SH-SY5Y (cell line): ENCODE data around the gene CBLN3.

Experiments
- GATA2 ChIP-seq: IDR thresholded peaks from 2 replicates; pipeline ENCODE4 v1.6.1; 2011; ENCODE audit warnings: mild to moderate bottlenecking, low read depth, low read length
- GATA3 ChIP-seq: IDR thresholded peaks from 2 replicates; pipeline ENCODE4 v1.6.1; 2011; ENCODE audit warnings: low read depth, mild to moderate bottlenecking, low read length, moderate library complexity

- no peak for TF ChIP-seq GATA2
- no peak for TF ChIP-seq GATA3
Measured at GRCh38 chr14:24431569-24432258, 2.2 kb upstream of the CBLN3 start.
